Left ventricle myocardium inferior (tissue), 1 donor: ENCODE results near the gene LRP11. TPM values are rescaled to one million over a fixed set of nuclear protein-coding genes. Genes with fewer than 3 reads are reported as not detected.
"Not testable (repeated sequence)": the region's sequence is repeated elsewhere in the genome, so short reads cannot be mapped to it uniquely, and the experiment has no call there.

Experiments
- DNase-seq: peaks from one replicate; pipeline ENCODE4 v3.0.0-alpha.2; 2020
- H3K27ac ChIP-seq: fragments of 200-600 bp; replicated peaks from 2 replicates; pipeline ENCODE4 v1.8.0; 2021
- H3K27me3 ChIP-seq: fragments of 200-600 bp; 2 replicates; pipeline ENCODE4 v1.8.0; 2021; ENCODE audit warnings: low read depth
- H3K36me3 ChIP-seq: fragments of 200-600 bp; 2 replicates; pipeline ENCODE4 v1.8.0; 2021
- H3K4me1 ChIP-seq: fragments of 200-600 bp; 2 replicates; pipeline ENCODE4 v1.8.0; 2021
- H3K4me3 ChIP-seq: fragments of 200-600 bp; 2 replicates; pipeline ENCODE4 v1.8.0; 2021; ENCODE audit warnings: mild to moderate bottlenecking, moderate library complexity
- H3K9me3 ChIP-seq: fragments of 200-600 bp; replicated peaks from 2 replicates; pipeline ENCODE4 v1.8.0; 2021
- CTCF ChIP-seq: fragments of 200-600 bp; IDR thresholded peaks from 2 replicates; pipeline ENCODE4 v1.8.0; 2021; ENCODE audit warnings: antibody characterized with exemption, mild to moderate bottlenecking, borderline replicate concordance
- intact Hi-C: fragments of 100-400 bp; cut with micrococcal nuclease; formaldehyde crosslinking; loops from one replicate; pipeline ENCODE4 v1.11.0; 2022
- total RNA-seq: library from RNA; stranded (reverse); fragmentation: NEBNext Ultra II Directional; extraction: Animal tissue kit (Norgen Biotek cat#: 25700); gene quantifications from one replicate; pipeline ENCODE4 v1.2.1, GENCODE V29; 2021
- donor health status: DM: no; HTN: yes; CAD: no; lungs with severe emphysema.

The LRP11 gene
- total RNA-seq, 1 donor from 2014 or later = 18.2 TPM

GRCh38 chr6:149855741-149856140 is 8.4 kb downstream of the LRP11 start:
- TF ChIP-seq CTCF = no peak
- intact Hi-C loops = no loop called here
- H3K4me3 ChIP-seq = no peak overlapping the region
- H3K9me3 ChIP-seq = no peaks in the 10 kb centered on the region
- H3K36me3 ChIP-seq = no peaks in the 10 kb centered on the region
- no peak for DNase-seq
- no peak overlapping the region for H3K27ac ChIP-seq
- H3K4me1 ChIP-seq = peaks cover 21% of the 10 kb centered on the region
- H3K27me3 ChIP-seq = no peaks in the 10 kb centered on the region

- Histone ChIP-seq H3K9me3 (no peaks in the 10 kb centered on the region), H3K4me1 (peaks cover 18% of the 10 kb centered on the region), H3K36me3 (no peaks in the 10 kb centered on the region), H3K27me3 (no peaks in the 10 kb centered on the region), H3K27ac (no peak overlapping the region), H3K4me3 (no peak overlapping the region)
- intact Hi-C loops = no loop called here
- no peak for DNase-seq
- no peak for TF ChIP-seq CTCF
Observed at GRCh38 chr6:149855040-149855654, 9.0 kb downstream of the LRP11 start.

- H3K9me3 ChIP-seq = no peaks in the 10 kb centered on the region
- H3K27ac ChIP-seq = no peak overlapping the region
- H3K4me3 ChIP-seq = no peak overlapping the region
- H3K27me3 ChIP-seq = no peaks in the 10 kb centered on the region
- TF ChIP-seq CTCF = no peak
- DNase-seq = no peak
- intact Hi-C loops = no loop called here
- H3K4me1 ChIP-seq = peaks cover 12% of the 10 kb centered on the region
- no peaks in the 10 kb centered on the region for H3K36me3 ChIP-seq
Observed at GRCh38 chr6:149854532-149854931, 9.6 kb downstream of the LRP11 start.

- DNase-seq, H3K4me1 ChIP-seq, intact Hi-C loops, H3K27ac ChIP-seq, H3K36me3 ChIP-seq, H3K9me3 ChIP-seq, H3K27me3 ChIP-seq, H3K4me3 ChIP-seq: not testable (repeated sequence)
Observed at GRCh38 chr6:149854017-149854416, 10.1 kb downstream of the LRP11 start.

- Histone ChIP-seq H3K4me3 (no peak overlapping the region), H3K27me3 (no peaks in the 10 kb centered on the region), H3K9me3 (no peaks in the 10 kb centered on the region), H3K4me1 (peaks cover 8% of the 10 kb centered on the region), H3K36me3 (no peaks in the 10 kb centered on the region), H3K27ac (no peak overlapping the region)
- DNase-seq = no peak
- intact Hi-C loops = no loop called here
- no peak for TF ChIP-seq CTCF
Observed at GRCh38 chr6:149852881-149853280, 11.3 kb downstream of the LRP11 start.

- Histone ChIP-seq H3K9me3 (no peaks in the 10 kb centered on the region), H3K27ac (no peak overlapping the region), H3K27me3 (no peaks in the 10 kb centered on the region), H3K4me1 (peaks cover 12% of the 10 kb centered on the region), H3K4me3 (no peak overlapping the region), H3K36me3 (no peaks in the 10 kb centered on the region)
- no peak for DNase-seq
- no peak for TF ChIP-seq CTCF
- intact Hi-C loops = no loop called here
Observed at GRCh38 chr6:149852180-149852579, 12.0 kb downstream of the LRP11 start.
